ELR (cell line): ENCODE data around the gene UPF2.
"Not testable (repeated sequence)": the region's sequence is repeated elsewhere in the genome, so short reads cannot be mapped to it uniquely, and the experiment has no call there.

Experiments used
- DNase-seq: peaks from one replicate; pipeline ENCODE4 v3.0.0-alpha.2; 2015; ENCODE audit warnings: low read depth

Gene UPF2, protein sequence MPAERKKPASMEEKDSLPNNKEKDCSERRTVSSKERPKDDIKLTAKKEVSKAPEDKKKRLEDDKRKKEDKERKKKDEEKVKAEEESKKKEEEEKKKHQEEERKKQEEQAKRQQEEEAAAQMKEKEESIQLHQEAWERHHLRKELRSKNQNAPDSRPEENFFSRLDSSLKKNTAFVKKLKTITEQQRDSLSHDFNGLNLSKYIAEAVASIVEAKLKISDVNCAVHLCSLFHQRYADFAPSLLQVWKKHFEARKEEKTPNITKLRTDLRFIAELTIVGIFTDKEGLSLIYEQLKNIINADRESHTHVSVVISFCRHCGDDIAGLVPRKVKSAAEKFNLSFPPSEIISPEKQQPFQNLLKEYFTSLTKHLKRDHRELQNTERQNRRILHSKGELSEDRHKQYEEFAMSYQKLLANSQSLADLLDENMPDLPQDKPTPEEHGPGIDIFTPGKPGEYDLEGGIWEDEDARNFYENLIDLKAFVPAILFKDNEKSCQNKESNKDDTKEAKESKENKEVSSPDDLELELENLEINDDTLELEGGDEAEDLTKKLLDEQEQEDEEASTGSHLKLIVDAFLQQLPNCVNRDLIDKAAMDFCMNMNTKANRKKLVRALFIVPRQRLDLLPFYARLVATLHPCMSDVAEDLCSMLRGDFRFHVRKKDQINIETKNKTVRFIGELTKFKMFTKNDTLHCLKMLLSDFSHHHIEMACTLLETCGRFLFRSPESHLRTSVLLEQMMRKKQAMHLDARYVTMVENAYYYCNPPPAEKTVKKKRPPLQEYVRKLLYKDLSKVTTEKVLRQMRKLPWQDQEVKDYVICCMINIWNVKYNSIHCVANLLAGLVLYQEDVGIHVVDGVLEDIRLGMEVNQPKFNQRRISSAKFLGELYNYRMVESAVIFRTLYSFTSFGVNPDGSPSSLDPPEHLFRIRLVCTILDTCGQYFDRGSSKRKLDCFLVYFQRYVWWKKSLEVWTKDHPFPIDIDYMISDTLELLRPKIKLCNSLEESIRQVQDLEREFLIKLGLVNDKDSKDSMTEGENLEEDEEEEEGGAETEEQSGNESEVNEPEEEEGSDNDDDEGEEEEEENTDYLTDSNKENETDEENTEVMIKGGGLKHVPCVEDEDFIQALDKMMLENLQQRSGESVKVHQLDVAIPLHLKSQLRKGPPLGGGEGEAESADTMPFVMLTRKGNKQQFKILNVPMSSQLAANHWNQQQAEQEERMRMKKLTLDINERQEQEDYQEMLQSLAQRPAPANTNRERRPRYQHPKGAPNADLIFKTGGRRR

DNA sequence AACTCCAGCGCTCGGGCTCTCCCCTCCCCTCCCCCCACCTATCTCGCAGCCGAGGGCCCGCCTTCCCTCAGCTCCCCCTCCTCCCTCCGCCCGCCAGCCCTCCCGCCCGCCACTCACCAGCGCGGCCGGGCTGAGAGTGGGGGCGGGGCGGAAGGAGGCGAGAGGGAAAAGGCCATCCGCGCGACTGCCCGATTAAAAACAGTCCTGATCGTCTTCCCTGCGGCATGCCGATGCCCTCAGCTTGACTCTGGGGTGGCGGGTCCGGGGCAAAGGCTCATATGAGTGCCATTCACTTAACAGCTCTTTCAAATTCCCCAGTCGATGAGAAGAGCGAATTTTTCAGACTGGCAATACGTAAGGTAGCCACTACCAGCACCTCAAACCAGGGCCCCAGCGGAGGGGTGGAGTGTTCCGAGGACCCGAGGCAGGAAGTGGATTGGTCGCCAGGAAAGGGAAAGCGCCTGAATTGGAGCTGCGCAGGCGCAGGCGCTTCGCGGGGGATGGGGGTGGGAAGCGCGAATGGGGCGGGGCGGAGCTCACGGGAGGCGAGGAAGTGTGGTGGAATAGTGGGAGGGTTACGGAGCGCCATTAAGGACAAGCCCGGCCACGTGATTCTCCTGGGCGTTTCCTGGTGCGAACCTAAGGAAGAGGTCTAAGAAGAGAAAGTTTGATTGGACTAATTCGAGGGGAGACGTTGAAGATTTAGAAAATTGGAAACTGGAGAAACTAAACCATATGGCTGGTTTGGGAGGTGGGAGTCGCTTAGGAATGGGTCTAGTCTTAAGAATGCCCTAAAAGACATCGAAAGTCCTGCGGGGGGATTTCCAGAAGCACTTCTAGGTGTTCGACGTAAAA lies at the start of gene UPF2:
TSS of gene UPF2 (minus strand) at position 13 of the 855 bp plus-strand sequence. CDS start 7,386 bp downstream, outside the sequence.
- DNase-seq, result peak; percentile 99

DNA sequence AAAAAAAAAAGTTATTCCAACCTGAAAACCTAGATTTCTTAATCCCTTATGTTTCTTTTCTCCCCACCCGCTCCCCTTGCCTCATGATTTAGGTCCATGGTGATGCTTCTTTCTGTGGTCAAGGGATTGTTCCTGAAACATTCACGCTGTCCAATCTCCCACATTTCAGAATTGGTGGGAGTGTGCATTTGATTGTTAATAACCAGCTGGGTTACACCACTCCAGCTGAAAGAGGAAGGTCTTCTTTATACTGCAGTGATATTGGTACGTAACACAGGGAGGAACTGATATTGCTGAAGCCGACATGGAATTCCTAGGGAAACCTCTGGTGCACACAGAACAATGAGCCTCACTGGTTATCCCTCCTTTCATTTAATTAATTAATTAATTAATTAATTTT lies 48.8 kb upstream of the UPF2 start:
- no peak for DNase-seq

DNA sequence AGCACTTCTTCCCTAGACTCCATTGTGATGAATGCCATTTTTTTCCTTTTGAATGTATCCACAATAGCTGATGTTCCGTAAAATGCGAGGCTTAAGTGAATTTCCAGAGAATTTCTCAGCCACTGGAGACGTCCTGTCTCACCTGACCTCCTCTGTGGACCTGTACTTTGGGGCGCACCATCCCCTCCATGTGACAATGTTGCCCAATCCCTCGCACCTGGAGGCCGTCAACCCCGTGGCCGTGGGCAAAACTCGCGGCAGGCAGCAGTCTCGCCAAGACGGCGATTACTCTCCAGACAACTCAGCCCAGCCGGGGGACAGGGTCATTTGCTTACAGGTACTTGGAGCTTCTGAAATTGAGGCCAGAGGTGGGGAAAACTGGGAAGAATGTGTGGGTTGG lies 46.3 kb upstream of the UPF2 start:
- no peak for DNase-seq

DNA sequence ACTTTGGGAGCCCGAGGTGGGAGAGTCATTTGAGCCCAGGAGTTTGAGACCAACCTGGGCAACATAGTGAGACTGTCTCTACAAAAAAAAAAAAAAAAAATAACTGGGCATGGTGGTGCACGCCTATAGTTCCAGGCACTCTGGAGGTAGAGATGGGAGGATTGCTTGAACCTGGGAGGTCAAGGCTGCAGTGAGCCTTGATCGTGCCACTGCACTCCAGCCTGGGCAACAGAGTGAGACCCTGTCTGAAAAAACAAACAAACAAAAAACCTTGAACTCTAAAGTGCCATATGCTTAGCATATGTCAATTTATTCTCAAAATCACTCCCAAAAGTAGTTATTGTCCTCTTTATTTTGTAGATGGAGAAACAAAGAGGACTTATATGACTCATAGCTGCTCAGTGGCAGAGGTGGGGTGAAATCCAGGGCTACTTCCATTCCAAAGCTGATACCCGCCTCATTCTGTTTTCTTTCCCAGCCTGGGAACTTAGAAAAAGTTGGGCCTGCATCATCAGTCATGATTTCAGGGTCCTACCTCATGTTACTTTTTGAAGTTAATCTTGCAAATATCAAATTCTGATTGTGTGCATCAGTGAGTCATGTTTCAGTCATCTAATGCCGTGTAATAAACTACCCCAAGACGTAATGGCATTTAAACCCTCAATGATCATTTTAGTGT lies 39.4 kb upstream of the UPF2 start:
- DNase-seq, result peak; percentile 77

DNA sequence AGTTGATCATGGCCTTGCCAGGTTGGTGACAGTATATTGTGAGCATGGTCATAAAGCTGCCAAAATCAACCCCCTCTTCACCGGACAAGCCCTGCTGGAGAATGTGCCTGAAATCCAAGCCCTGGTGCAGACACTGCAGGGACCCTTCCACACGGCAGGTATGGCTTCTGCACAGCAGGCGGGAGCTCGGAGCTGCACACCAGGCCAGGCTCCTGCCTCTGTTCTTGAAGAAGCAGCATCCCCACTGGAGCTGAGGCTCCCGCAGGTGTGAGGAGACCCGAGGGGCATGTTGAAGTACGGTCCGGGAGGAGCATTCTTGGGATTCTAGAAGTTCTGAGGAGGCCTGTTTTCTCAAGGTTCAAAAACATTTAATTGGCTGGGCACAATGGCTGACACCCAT lies 38.9 kb upstream of the UPF2 start:
- DNase-seq, result no peak

DNA sequence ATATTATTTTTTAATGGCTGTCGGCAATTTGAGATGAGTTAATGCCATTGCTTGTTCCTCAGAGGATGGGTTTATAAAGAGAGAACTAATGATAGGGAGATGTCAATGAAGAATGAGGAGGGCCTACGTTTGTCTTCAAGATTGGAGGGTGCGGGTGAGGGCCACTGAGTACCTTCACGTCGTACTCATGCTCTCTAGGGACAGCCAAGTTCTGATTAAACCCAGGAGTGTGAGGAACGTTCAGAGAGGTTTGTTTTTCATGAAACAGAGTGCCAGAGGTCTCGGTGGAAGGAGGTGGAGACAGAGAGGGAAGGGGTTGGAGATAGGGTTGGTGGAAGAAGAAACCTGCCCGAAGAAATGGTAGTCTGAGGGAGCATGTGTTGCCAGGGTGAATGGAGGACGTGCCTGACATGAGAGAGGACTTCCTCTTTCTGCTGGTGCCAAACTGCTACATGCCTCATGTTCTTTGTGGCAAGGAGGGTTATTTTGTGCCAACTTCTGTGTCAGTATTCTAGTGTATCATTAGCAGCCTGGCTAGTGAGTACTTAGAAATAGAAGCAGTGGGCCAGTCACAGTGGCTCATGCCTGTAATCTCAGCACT lies 35.1 kb upstream of the UPF2 start:
- no peak for DNase-seq

DNA sequence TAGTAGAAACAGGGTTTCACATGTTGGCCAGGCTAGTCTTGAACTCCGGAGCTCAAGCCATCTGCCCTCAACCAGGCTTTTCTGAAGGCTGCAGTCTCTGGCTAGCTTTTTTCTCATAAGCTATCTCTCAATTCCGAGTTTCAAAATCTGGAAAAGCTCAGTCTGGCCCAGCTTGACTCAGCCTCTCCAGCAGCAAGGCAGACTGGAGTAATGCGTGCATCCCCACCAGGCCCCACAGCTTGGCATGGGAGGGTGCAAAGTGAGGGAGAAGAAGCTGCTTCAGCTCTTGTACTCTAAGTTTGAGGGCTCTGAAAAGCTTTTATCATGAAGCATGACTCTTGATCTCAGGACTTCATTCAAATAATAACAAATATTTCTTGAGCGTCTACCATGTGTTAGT lies 30.9 kb upstream of the UPF2 start:
- no peak for DNase-seq

DNA sequence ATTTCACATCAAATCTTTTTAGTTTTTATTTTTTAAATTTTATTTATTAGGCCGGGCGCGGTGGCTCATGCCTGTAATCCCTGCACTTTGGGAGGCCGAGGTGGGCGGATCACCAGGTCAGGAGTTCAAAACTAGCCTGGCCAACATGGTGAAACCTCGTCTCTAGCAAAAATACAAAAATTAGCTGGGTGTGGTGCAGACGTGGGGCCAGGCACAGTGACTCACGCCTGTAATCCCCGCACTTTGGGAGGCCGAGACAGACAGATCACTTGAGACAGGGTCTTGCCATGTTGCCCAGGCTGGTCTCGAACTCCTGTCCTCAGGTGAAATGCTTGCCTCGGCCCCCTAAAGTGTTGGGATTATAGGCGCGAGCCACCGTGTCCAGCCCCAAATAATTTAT lies 28.8 kb upstream of the UPF2 start:
- DNase-seq, result not testable (repeated sequence)

DNA sequence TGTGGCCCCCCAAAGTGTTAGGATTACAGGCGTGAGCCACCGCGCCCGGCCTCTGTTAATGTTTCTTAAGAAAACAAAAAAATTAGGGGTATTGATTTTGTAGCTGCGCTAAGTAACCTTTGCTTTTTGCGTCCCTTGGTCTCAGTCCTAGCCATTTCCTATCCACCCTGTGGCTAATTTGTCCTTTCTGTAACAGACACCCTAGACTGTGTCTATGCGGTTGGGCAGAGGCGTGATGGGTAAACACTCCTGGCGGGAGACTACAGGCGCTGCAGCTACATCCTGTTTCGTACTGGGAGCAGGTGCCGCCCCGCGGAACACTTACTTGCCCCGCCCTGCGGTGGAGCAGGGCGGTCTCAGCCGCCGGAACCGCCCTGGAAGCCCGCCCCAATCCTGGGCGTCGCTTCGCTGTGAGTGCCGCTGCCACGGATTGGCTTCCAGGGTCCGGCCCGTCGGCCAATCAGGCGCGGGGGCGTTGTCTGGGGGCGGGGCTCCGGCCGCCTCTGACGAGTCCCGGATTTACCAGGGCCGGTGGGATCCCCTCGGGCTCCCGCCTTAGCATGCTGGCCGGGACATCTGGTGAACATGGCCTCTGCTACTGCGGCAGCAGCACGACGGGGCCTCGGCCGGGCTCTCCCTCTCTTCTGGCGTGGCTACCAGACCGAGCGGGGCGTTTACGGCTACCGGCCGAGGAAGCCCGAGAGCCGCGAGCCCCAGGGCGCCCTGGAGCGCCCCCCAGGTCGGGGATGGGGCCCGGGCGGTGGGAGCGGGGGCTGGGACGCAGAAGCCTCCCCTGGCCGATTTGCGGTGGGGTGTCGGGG lies 26.1 kb upstream of the UPF2 start, which contains the start of gene DHTKD1:
TSS of gene DHTKD1 (plus strand) at position 506 of the 821 bp plus-strand sequence. CDS start at position 586, 80 bp downstream.
- DNase-seq, result peak; percentile 98

DNA sequence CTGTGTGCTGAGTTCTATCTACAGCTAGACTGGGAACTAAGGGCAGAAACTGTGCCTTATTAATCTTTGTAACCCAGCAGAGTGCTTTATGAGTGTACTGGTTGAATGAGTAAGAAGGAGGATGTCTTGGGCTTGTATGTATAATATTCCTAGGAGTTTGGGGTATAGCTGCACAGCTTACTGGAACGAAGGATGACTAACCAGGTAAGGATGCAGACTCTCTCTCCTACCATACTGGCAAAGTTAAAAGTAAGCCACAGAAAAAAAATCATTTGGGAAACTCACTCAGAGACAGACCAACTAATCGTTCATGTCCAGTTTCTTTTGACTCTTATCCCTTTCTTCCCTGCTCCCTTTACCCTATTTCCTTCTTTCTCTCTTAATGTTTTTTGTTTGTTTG lies 24.7 kb upstream of the UPF2 start:
- DNase-seq, result peak; percentile 96

DNA sequence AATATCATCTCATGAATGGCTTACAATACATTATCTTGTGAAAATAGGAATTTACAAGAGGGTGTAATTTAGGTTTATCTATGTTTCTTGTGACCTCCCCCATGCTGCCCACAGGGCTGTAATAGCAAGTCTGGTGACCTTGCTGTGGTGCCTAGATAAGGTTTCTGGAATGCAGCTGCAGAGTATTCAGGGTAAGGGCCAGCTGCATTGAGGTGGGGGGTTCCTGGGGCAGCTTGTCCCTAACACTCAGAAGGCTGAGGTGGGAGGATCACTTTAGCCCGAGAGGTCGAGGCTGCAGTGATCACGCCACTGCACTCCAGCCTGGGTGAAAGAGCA lies 20.8 kb upstream of the UPF2 start:
- DNase-seq, result no peak

DNA sequence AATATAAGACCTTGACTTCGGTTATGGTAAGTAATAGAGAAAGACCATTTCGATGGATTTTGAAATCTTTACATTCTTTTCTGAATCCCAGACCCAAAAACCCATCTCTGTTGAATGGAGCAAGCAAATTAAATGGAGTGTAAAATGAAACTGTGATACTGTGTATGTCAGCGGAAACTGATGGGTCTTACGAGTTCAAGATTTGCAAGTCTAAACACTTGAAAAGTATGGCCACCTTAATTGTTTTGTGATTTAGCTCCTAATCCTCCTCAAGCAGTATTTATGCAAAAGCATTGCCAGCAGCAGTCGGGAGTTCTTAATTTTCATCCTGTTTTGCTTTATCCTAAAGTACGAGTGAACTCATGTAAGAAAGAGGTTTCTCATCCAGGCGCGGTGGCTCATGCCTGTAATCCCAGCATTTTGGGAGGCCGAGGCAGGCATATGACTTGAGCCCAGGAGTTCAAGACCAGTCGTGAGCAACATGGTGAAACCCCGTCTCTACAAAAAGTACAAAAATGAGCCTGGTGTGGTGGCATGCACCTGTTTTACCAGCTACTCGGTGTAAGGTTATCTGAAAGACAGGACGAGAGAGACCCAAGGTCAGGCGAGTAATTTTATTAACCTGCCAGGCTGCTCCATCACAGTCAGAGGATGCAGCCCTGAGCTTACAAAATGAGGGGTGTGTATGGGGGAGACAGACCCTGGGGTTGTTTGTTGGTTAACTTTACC lies 20.3 kb upstream of the UPF2 start:
- DNase-seq, result no peak

DNA sequence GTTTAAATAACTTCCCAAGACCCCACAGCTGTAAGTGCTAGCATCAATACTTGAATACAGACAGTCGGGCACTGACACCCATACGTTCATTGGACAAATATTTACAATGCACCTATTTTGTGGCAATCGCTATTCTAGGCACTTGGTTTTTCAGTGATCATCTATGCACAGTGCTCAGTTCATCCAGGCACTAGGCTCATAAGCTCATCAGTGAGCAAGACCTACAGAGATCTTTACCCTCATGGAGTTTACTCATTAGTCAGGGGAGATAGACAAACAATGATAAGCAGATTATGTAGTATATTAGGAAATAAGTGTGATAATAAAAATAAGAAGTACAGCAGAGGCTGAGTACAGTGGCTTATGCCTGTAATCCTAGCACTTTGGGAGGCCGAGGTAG lies 18.5 kb upstream of the UPF2 start:
- no peak for DNase-seq

DNA sequence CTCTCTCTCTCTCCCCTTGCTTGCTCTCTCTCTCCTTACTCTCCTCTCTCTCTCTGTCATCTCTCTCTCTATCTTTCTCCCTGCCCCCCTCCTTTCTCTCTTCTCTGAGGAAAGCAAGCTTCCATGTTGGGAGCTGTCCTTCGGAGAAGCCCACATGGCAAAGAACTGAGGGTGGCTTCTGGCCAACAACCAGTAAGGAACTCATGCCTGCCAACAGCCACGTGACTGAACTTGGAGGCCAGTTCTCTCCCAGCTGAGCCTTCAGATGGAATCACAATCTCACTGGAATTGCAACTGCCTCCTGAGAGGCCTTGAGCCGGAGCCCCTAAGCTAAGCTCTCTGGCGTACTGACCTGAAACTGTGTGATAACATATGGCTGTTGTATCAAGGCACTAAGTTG lies 14.1 kb upstream of the UPF2 start:
- DNase-seq, result no peak

DNA sequence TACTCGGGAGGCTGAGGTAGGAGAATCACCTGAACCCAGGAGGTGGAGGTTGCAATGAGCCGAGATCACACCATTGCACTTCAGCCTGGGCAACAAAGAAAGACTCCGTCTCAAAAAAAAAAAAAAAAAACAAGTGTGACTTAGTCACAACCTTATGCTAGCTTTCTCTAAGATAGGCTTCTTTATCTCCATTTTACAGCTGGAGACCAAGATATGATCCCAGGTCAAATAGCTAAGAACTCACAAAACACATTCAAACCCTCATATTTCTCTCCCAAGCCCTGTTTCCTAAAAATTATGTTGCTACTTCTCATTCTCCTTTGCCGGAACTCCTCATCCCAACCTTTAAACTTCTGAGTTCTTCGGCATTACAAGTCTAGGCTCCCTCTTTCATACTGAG lies 13.1 kb upstream of the UPF2 start:
- DNase-seq, result no peak

DNA sequence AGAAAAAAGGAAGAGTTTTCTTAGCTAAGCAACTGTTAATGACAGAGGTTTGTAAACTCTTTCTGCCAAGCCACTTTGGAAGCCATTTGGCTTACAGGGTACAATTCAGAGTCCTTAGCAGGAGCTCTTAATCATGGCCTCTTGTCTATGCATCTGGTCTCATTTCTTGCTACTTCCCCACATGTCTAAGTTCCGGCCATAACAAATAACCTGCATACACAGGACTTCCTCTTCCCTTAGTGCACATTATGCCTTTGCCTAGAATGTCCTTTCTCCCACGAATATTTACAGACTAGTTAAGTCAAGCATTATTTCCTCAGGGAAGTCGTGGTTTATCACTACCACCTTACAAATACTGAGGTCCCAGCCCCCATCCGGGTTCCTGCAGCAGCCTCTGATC lies 8.6 kb upstream of the UPF2 start:
- DNase-seq, result no peak

DNA sequence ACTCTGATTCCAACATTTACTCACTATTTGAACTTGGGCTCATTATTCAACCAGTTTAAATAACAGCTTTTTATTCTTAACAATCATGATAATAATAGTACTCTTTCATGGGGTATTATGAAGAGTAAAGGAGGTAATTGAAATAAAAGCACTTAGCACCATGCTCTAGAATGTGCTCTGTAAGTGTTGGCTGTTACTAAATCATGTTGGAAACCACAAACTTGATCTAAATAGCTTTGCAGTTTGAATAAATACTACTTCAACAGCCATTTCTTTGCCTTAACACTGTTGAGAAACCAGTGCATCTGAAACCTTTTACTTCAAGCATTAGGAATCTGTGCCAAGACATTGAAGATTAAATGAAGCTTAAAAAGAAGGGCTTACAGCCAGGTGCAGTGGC lies 7.9 kb upstream of the UPF2 start:
- no peak for DNase-seq

DNA sequence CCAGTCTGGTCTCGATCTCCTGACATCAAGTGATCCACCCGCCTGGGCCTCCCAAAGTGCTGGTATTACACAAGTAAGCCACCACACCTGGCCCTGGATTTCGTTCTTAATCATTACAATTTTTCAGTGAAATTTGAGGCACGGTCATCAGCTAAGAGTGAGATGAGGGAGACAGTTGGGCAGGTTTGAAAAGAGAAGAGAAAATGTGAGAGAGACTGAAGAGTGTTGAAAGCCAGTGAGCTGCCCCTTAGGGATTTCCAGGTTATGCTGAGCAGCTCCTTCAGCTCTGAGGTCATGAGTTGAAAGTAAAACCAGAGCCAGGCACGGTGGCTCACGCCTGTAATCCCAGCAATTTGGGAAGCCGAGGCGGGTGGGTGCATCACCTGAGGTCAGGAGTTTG lies 5.9 kb upstream of the UPF2 start:
- no peak for DNase-seq

DNA sequence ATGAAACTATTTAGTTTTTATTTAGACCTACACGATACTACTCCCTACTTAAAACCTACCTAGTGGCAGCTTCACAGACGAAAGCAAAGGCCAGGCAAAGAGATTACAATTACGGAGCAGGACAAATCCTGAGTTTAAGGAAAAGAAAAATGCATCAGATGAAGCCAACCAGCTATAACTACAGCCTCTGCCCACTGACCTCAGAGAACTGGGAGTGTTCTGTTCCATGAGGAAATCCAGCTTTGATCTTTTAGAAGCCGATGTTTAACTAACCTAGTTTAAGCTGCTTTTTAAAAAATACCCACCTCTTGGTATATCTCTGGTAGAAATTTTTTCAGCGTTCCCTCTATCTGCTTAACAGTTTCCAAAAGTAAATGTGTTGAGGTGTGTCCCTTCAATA lies 3.0 kb upstream of the UPF2 start:
- DNase-seq, result no peak
